ENCODE measurements around the gene HABP2. TPM values are rescaled to one million over a fixed set of nuclear protein-coding genes. Genes with fewer than 3 reads are reported as not detected.

Gene HABP2
- total RNA-seq, 1 experiment from 2014 or later, result not detected

DNA sequence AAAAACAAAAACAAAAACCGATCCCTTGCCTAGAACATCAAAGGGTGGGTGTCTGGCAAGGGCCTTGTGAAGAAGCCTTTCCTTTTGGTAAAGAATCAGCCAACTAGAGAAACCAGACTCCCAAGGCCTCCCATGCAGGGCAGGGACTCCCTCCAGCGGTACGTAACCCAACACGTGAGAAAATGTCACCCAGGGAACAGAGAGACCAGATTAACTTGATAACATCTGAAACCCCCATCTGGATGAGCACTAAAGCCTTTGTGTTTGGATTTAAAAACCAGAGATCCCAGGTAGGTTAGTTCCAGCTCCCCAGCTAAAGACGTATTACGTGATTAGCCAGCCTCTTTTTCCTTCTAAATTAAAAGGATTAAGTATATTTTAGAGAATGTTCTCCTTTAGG, 3.0 kb upstream of the HABP2 start:
- H4K8ac ChIP-seq (replicated peaks; ENCODE audit: insufficient read length, low read depth, low read length), result no peak overlapping the region
- no peaks in the 10 kb centered on the region for H3K79me1 ChIP-seq (ENCODE audit: insufficient read depth, low read depth, low read length, poor library complexity, severe bottlenecking)
- no peak overlapping the region for H2BK120ac ChIP-seq (ENCODE audit: low read depth, low read length, poor library complexity, severe bottlenecking)
- Mint-ChIP-seq H3K4me1 (peaks cover 9 to 12% of the 10 kb centered on the region in 2 experiments; a peak in 2 of 4 replicates), H3K27me3 (ENCODE audit: low read depth) (peaks cover 100% of the 10 kb centered on the region), H3K27ac (no peak overlapping the region), H3K9me3 (no peaks in the 10 kb centered on the region; a peak in 1 of 5 replicates), H3K4me3 (no peak overlapping the region), H3K36me3 (ENCODE audit: insufficient read depth in 1 of 3, low read depth in 3 of 3) (no peaks in the 10 kb centered on the region)
- H4K91ac ChIP-seq (ENCODE audit: insufficient read length, low read depth, low read length), result no peak overlapping the region
- no peak overlapping the region for H3K14ac ChIP-seq (ENCODE audit: insufficient read depth, low read length)
- no peak overlapping the region for H3K18ac ChIP-seq (ENCODE audit: insufficient read length, low read depth, low read length)
- no peak overlapping the region for H2BK12ac ChIP-seq (ENCODE audit: insufficient read length, low read depth, low read length)
- H3K4me2 ChIP-seq (ENCODE audit: insufficient read depth, insufficient read length, low read length), result no peak overlapping the region
- H3K23me2 ChIP-seq (ENCODE audit: insufficient read length, low read depth, low read length, poor library complexity, severe bottlenecking), result no peaks in the 10 kb centered on the region
- H3K56ac ChIP-seq (ENCODE audit: insufficient read length, low read depth, low read length), result no peak overlapping the region
- H3K9ac ChIP-seq (ENCODE audit: extremely low read depth, insufficient read length, low read length), result no peak overlapping the region
- DNase-seq, result no peak
- no peak overlapping the region for H2BK20ac ChIP-seq (ENCODE audit: low read depth, low read length, poor library complexity, severe bottlenecking)
- H2AK5ac ChIP-seq (ENCODE audit: insufficient read length, low read length), result no peak overlapping the region
- H2BK15ac ChIP-seq (ENCODE audit: low read depth, low read length), result no peak overlapping the region
- peaks cover 27% of the 10 kb centered on the region; the same call in 1 of the 2 replicates for H3K27me3 ChIP-seq (ENCODE audit: insufficient read depth, low read length)
- H2AFZ ChIP-seq (ENCODE audit: low read length), result no peak overlapping the region
- peaks cover 3% of the 10 kb centered on the region for H4K20me1 ChIP-seq (ENCODE audit: control insufficient read depth, insufficient read depth, insufficient read length)
- H3K79me2 ChIP-seq (ENCODE audit: insufficient read depth, low read length), result no peaks in the 10 kb centered on the region
- H3K4me1 ChIP-seq (ENCODE audit: insufficient read depth, low read length), result no peaks in the 10 kb centered on the region
- H3K9me3 ChIP-seq (ENCODE audit: control insufficient read depth, low read depth, low read length), result no peaks in the 10 kb centered on the region
- no peak overlapping the region for H4K5ac ChIP-seq (ENCODE audit: insufficient read length, low read depth, low read length)
- TF ChIP-seq, protein P1, sequence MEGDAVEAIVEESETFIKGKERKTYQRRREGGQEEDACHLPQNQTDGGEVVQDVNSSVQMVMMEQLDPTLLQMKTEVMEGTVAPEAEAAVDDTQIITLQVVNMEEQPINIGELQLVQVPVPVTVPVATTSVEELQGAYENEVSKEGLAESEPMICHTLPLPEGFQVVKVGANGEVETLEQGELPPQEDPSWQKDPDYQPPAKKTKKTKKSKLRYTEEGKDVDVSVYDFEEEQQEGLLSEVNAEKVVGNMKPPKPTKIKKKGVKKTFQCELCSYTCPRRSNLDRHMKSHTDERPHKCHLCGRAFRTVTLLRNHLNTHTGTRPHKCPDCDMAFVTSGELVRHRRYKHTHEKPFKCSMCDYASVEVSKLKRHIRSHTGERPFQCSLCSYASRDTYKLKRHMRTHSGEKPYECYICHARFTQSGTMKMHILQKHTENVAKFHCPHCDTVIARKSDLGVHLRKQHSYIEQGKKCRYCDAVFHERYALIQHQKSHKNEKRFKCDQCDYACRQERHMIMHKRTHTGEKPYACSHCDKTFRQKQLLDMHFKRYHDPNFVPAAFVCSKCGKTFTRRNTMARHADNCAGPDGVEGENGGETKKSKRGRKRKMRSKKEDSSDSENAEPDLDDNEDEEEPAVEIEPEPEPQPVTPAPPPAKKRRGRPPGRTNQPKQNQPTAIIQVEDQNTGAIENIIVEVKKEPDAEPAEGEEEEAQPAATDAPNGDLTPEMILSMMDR (conservative IDR thresholded peaks at IDR 0.05), result no peak
- no peak overlapping the region for H3K27ac ChIP-seq (ENCODE audit: insufficient read length, low read depth, low read length)
- no peak overlapping the region for H2BK5ac ChIP-seq (ENCODE audit: insufficient read length, low read length)
- no peak overlapping the region for H3T11ph ChIP-seq (ENCODE audit: low read length)
- no peak overlapping the region for H3K4ac ChIP-seq (ENCODE audit: low read depth, low read length)
- WGBS (ENCODE audit: extremely low coverage, insufficient read length, low lambda C conversion rate), result no CpG with 5 or more reads among the region's 6 CpGs
- no peak overlapping the region for H3K23ac ChIP-seq (ENCODE audit: insufficient read length, low read depth, low read length)
